ENCODE results near the gene LCE2C.

DNA sequence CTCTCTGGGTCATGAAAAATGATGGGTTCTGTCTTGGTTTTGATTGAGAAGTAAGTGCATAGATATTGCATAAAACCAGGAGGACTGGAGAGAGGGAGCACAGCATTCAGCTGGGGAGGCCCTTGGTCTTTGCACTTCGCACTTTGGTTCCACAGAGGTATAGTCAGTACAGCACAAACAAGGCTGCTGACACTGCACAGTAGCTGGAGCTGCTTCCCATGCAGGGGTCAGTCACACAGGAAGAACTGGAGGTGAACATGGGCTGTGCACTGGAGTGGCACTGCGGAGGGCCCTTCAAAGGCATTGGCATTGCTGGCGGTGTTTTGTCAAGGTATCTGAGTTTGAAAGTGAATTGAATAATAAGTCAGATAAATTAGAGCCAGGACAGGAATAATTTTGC, 16.4 kb upstream of the LCE2C start:
- TF ChIP-seq, protein P1, sequence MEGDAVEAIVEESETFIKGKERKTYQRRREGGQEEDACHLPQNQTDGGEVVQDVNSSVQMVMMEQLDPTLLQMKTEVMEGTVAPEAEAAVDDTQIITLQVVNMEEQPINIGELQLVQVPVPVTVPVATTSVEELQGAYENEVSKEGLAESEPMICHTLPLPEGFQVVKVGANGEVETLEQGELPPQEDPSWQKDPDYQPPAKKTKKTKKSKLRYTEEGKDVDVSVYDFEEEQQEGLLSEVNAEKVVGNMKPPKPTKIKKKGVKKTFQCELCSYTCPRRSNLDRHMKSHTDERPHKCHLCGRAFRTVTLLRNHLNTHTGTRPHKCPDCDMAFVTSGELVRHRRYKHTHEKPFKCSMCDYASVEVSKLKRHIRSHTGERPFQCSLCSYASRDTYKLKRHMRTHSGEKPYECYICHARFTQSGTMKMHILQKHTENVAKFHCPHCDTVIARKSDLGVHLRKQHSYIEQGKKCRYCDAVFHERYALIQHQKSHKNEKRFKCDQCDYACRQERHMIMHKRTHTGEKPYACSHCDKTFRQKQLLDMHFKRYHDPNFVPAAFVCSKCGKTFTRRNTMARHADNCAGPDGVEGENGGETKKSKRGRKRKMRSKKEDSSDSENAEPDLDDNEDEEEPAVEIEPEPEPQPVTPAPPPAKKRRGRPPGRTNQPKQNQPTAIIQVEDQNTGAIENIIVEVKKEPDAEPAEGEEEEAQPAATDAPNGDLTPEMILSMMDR (IDR thresholded peaks at IDR 0.05) = no peak
- no peak for TF ChIP-seq POLR2A (IDR thresholded peaks at IDR 0.05; ENCODE audit: low read depth)
- no peak for TF ChIP-seq EP300 (IDR thresholded peaks at IDR 0.05)

All from esophagus muscularis mucosa (tissue), 4 donors.